HL-60/S4 (cell line): ENCODE results near the gene VIL1.

Source experiments
- in situ Hi-C: fragments of 300-500 bp; cut with MboI; formaldehyde crosslinking; loops from 2 replicates; pipeline ENCODE4 v1.14.3; 2022; ENCODE audit warnings: low sequenced_read_pairs

Gene VIL1

DNA sequence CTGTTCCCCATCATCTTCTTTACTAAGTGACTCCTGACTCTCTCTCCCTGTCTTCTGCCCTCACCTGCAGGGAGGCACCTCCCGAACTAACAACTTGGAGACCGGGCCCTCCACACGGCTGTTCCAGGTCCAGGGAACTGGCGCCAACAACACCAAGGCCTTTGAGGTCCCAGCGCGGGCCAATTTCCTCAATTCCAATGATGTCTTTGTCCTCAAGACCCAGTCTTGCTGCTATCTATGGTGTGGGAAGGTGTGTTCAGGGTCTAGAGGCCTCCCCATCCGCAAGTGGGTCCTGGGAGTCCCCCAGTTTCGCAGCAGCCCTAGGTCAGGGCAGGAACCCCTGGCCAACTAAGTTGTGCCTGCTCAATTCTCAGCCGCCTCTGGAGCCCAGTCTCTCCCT lies 15.5 kb downstream of the VIL1 start:
- in situ Hi-C loops: no loop called here

DNA sequence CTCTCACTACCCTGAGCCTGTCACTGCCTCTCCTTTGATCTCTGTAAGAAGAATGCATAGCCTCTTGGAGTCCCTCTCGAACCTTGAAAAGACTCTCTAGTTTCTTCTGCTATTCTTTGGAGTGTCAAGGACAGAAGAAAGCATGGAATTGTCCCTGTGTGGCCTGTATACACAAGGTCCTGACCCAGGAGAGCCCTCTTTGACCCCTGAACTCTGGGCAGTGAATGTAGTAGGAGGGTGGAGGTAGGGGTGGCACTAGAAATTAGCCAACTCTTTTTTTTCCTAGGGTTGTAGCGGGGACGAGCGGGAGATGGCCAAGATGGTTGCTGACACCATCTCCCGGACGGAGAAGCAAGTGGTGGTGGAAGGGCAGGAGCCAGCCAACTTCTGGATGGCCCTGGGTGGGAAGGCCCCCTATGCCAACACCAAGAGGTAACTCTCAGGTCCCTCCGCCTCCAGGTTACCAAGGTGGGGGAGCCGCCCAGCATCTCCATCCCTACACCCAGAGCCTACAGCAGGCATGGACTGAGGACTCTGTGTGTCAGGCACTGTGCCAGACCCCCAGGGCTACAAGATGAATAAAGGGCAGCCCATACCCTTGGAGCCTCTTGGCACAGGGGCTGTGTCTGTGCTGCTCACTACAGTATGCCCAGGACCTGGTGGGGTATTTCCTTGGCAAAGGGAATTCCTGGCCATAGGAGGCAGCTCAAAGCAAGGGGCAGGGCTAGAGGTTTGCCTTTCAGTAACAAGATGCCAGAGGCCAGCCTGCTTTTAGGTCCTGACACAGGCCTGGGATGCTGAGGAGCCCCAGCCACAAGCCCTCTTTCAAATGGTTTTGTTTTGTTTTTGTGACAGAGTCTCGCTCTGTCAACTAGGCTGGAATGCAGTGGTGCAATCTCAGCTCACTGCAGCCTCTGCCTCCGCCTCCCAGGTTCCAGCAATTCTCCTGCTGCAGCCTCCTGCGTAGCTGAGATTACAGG lies 16.4 kb downstream of the VIL1 start:
- in situ Hi-C loops: no loop called here

DNA sequence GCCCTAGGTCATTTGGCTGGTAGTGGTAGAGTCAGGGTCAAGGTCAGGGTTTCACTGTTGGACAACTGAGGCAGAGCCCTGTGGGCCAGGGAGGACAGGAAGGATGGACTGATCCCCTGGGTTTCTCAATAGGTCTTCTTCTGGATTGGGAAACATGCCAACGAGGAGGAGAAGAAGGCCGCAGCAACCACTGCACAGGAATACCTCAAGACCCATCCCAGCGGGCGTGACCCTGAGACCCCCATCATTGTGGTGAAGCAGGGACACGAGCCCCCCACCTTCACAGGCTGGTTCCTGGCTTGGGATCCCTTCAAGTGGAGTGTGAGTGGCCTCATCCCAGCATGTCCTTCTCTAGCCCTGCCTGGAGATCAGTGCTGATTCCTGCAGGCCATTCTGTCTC lies 18.1 kb downstream of the VIL1 start:
- in situ Hi-C loops: no loop called here

DNA sequence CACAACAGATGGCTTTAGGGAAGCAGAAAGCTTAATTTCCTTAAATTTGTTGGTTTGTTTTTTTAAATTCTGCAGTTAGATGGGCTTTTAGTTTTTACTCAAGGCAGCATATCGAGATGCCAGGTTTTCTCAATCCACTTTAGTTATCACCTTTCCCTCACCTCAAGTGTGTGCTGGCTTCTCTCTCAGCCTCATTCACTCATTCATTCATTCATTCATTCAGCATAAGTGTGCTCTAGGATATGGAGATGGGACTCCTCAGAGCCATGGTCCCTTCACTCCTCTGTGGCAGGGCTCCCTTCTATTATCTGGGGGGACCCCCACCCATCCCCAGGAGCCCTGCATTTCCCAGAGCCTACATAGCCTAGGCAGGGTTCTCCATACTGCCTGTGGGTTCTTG lies 19.0 kb downstream of the VIL1 start:
- in situ Hi-C loops: no loop called here

DNA sequence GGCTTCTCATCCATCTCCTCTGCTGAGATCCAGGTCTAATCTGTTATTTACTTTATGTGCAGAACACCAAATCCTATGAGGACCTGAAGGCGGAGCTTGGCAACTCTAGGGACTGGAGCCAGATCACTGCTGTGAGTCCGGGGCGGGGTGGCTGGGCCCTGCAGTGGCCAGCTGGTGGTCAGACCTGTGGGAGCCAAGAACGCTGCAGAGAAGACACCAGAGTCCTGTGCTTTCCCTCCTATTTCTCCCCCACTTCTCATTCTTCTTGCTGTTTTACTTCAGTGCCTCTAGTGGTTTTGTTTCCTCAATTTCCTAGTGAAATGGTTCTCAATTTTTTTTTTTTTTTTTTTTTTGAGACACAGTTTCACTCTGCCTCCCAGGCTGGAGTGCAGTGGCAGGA lies 19.7 kb downstream of the VIL1 start:
- in situ Hi-C loops: no loop called here

DNA sequence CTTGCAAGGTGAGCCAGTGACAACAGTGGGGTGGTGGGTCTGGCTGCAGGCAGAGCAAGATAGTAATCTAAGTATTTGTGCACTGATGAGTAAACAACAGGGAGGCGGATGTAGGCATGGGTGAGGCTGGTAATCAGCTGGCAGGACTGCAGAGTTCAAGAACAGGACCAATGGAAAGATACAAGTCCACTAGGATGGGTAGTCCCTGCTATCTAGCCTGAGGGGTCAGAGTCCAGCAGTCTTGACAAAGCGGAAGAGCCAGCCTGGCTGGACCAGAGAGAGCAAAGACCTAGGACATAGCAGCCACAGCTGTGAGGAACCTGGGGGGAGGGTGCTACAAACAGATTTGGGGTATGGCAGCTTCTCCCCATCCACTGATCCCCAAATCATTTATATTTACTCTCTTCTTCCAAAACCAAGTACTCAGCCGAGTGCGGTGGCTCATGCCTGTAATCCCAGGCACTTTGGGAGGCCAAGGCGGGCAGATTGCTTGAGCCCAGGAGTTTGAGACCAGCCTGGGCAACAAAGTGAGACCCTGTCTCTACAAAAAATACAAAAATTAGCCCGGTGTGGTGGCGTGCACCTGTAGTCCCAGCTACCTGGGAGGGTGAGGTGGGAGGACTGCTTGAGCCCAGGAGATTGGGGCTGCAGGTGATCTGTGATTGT lies 25.9 kb downstream of the VIL1 start:
- in situ Hi-C loops: no loop called here

DNA sequence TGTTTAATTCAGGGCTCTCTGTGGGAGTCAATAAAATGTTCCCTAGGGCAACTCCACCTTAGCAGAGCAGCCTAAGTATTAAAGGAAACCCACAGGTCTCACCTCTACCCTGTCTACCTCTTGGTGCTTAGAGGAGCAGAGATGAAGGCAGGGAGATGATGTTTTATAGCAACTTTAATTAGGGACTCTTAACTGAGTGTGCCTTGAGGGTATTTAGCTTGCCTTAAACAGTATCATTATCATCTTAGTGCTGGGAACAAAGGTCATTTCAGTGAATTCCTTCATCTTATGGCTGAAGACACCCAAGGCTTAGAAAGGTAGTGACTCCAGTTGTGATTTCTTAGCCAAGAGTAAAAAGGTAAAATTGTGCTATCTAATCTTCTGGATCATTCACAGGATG lies 26.7 kb downstream of the VIL1 start:
- in situ Hi-C loops: no loop called here

DNA sequence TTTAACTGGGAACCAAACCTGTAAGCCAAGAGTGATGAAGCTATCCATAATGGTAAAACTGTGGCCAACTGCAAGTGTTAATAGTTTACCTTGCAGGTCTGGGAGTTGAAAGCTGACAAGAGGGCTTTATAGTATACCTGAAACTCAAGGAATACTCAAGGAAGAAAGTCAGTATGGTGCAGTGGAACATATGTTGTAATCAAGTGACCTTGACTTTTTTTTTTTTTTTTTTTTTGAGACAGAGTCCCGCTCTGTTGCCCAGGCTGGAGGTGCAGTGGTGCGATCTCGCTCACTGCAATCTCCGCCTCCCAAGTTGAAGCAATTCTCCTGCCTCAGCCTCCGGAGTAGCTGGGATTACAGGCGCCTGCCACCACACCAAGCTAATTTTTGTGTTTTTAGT lies 27.6 kb downstream of the VIL1 start:
- in situ Hi-C loops: no loop called here

DNA sequence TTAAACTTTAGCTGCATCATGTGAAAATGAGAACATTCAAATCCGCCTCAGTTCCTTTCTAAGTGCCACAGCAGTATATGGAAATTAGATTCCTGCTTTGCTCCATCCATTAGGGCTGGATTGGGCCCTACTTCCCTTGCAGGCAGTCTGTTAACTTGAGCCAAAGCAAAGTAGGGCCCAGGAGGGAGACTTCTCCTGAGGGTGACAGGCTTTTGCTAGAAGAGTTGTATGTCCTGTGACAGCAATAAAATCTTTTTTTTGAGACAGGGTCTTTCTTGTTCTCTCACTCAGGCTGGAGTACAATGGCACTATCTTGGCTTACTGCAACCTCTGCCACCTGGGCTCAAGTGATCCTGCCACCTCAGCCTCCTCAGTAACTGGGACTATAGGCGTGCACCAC lies 28.1 kb downstream of the VIL1 start:
- in situ Hi-C loops: no loop called here

DNA sequence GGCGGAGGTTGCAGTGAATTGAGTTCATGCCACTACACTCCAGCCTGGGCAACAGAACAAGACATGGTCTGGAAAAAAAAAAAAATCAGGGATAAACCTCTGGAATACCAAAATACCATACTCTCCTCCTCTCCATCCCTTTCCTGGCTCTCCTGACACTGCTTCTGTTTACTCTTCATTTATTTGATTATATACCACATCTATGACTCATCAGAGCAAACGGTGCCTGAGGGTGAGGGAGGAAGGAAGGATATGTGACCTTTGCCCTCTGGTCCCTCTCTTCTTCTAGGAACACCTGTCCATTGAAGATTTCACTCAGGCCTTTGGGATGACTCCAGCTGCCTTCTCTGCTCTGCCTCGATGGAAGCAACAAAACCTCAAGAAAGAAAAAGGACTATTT lies 30.0 kb downstream of the VIL1 start:
- in situ Hi-C loops: no loop called here

DNA sequence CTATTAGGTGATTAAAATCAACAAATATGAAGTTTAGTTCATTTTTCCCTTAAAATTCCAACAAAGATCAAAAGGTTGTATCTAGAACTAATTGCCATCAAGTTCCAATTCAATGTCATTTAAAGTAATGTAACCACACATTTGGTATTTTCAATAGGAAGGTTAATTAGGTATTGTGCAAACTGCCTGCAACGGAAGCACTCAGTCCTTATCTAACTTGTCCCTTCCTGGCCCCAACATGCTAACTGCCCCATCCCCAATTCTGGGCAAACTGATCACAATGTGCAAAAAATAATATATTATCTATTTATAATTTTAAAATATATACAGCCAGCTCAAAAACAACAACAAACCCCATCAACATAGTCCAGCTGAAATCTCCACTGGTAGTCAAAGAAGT lies 33.2 kb downstream of the VIL1 start:
- in situ Hi-C loops: no loop called here

DNA sequence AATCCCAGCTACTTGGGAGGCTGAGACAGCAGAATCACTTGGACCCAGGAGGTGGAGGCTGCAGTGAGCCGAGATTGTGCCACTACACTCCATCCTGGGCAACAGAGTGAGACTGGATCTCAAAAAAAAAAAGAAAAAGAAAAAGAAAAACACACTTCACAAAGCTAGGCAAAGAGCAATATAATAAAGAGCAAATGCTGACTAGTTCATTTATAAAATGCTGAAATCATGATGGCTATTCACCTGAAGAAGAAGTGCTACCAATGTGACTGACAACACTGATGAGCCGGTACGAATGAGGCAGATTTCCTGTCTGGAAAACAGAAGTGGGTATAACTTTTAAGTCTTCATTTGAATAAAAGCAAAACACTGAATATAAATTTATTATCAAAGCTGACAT lies 37.9 kb downstream of the VIL1 start:
- in situ Hi-C loops: no loop called here

DNA sequence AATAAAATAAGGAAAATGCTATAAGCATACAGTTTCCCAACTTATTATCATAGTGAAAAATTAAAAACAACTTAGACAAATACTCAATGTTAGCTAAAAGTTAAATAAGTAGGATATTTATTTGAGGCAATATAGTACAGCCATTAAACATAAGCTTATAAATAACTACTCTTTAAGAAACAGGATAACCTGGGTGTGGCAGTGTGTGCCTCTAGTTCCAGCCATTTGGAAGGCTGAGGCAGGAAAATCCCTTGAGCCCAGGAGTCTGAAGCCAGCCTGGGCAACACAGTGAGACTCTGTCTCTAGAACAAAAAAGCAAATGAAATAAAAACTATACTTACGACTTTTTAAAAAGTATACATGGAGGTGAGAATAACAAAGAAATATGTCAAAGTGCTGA lies 39.7 kb downstream of the VIL1 start:
- in situ Hi-C loops: no loop called here

DNA sequence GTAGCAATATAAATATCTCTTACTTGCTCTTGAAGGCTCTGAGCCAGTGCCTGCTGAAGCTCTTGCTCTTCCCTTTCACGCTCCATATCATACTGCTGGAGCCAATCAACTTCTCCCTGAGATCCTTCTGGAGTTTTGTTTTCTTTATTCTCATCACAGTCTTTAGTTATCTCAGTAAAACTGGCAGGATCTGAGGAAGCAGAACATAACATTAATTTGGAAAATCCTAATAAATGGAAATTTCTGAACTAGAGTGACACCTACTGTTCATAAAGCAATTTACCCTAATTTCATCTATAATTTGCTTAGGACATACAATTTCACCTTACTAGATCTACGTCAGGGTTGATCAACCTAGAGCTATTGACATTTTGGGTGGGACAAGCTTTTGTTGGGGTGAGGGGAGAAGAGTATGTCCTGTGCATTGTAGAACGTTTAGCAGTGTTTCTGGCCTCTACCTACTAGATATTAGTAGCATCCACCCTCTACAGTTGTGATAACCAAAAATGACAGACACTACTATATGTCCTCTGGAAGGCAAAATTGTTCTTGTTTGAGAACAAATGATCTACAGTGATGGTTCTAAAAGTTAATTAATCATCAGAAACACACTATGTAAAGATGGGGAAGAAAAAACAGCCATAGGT lies 47.2 kb downstream of the VIL1 start:
- in situ Hi-C loops: no loop called here

DNA sequence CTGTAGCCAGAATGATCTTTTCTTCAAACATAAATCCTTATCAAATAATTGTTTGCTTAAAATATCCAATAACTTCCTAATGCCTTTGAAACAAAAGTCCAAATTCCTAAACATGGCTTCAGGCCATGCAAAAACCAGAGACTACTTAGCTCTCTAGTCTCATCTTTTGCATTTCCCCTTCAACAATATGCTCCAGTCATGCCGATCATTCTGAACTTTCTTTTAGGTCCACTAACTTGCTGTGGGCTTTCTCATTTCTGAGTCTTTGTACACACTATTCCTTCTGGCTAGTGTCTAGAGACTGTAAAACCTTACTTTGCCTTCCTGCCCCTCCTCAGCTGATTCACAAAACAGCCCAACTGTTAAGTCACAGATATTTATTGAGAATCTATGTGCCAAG lies 51.5 kb downstream of the VIL1 start:
- in situ Hi-C loops: no loop called here

DNA sequence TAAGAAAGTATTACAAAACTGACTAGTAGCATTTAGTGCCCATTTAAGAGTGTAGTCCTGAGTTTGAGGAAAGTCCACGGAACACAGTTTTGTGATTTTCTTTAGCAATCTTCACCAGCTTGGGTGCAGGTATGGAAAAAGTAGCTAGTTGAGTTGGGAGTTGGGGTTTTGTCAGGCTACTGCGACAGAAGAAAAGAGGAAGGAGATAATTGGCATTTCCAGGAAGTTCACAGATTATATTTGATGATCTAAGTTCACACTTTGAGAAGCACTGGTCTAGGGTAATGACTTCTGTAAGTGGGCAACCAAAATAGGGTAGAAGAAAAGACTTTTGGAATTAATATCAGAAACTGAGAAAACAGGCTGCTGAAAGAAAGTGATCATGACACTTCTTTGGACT lies 52.1 kb downstream of the VIL1 start:
- in situ Hi-C loops: no loop called here

DNA sequence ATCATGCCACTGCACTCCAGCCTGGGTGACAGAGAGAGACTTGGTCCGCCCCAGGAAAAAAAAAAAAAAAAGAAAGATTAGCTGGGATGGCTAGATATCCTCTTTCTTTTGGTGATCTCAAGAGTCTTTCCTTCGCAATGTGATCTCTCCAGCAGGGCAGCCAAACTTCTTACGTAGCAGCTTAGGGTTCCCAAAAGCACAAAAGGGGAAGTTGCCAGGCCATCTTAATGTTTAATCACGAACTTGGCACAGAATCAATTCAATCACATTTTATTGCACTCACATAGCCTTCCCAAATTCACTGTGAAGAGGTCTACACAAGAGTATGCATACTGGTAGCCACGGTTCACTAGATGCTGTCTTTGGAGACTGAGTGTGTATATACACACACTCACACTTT lies 53.1 kb downstream of the VIL1 start:
- in situ Hi-C loops: no loop called here

DNA sequence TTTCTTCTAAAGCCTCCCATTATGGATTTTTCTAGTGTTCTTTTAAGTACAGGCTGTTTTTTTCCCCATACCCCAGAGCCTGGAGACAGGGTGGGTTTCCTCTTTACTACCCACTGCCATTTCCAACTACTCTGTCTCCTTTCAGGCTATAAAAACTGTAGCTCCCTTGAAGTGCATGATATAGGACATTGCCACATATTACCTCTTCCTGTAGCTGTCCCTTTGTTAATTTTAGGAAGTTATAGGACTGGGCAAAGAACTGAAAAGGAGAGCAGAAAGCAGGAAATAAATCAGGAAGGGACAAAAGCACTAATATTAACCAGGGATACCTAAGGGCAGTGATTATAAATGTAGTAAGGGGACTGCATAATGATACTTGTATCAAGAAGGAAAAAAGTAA lies 54.1 kb downstream of the VIL1 start:
- in situ Hi-C loops: no loop called here

DNA sequence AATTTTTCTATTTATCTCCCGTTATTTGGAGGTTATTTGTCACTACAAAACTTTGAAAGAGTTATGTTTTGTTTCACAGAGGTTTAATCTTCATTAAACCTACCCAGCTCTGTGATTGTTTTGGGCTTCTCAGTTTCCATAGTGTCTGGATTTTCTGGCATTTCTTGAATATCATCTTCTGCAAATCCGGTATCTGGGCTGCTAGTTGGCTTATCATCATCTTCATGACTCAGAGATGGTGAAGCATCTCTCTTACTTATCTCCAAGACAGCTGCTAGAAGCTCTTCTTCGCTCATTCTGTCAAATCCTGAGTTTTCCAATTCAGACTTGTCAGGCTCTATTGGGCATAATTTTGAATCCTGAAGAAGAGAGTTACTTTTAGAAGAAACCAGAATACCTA lies 55.6 kb downstream of the VIL1 start:
- in situ Hi-C loops: no loop called here

DNA sequence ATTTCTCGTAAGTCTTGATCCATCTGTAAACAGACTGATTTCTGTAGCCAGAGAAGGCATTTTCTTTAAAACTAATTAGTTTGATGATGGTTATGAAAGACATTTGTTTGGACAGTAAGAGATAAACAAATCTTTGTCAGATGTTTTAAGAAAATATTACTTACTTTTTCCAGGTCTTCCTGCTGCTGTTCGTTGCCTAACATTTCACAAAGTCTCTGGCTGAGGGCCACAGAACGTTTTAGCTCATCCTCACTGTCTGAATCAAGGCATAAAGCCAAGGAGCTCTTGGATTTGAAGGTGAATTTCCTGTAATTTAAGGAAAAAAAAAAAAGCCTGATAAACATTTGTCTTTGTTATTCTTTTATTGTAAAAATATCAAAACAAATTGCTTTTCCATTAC lies 57.8 kb downstream of the VIL1 start:
- in situ Hi-C loops: no loop called here

DNA sequence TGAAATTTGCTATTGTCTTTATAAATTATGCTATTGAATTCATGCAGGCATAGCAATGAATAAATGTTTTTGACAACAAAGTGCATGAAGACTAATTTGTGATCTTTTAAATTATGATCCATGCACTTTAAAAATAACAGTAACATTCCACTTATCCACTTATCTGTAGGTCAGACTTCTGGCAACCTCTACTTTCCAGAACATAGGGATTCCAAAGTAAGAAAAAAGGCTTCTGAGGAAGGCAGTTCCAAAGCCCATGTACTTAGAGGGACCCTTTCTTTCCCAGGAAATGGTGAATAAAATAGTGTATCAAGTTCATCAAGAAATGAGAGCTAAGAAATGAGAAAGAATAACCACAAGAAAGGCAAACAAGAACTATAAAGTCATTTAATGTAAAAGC lies 58.3 kb downstream of the VIL1 start:
- in situ Hi-C loops: no loop called here

DNA sequence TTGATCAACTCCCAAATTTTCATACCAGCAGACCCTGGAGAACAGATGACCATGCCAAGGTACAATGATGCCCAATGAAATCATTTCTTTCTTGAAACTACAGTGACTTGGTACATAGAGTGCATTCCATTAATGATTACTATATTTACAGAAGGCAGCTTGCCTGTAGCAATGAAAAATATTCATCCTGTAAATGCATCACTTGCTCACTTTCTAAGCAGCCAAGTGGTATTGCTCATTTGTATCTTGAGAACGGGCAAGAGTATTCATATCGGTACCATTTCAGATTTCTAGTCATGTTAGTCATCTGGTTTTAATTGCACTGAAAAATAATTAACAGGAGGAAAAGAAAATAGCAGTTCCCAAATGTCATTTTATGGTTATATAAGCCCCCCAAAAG lies 59.6 kb downstream of the VIL1 start:
- in situ Hi-C loops: no loop called here
